GM23338 (cell line): ENCODE results near the gene CRACR2A. TPM values are rescaled to one million over a fixed set of nuclear protein-coding genes. Genes with fewer than 3 reads are reported as not detected.

ENCODE experiments used
- ATAC-seq: fragments of 200-7000 bp; cut with Tn5 transposase; 3 replicates; pipeline ENCODE4 v1.9.1; 2020
- DNase-seq: peaks from one replicate; pipeline ENCODE4 v3.0.0-alpha.2; 2015; ENCODE audit warnings: low spot score
- H2AFZ ChIP-seq: fragments of 200-600 bp; sonication (generic); 2 replicates; pipeline ENCODE4 v1.8.0; 2016; ENCODE audit warnings: antibody characterized with exemption, mild to moderate bottlenecking, moderate library complexity
- H3F3A ChIP-seq: fragments of 200-600 bp; sonication (generic); replicated peaks from 2 replicates; pipeline ENCODE4 v1.8.0; 2017; ENCODE audit warnings: antibody characterized with exemption, mixed run types, low read depth
- H3K27ac ChIP-seq: fragments of 200-600 bp; sonication (generic); 2 replicates; pipeline ENCODE4 v1.6.1; 2016; ENCODE audit warnings: low read depth
- H3K27me3 ChIP-seq: fragments of 200-600 bp; sonication (generic); 2 replicates; pipeline ENCODE4 v1.8.0; 2016; ENCODE audit warnings: mild to moderate bottlenecking, mixed run types, moderate library complexity; ENCODE audit not compliant: insufficient read depth
- H3K36me3 ChIP-seq: fragments of 200-600 bp; sonication (generic); 2 replicates; pipeline ENCODE4 v1.8.0; 2016; ENCODE audit warnings: mild to moderate bottlenecking; ENCODE audit not compliant: insufficient read depth
- H3K4me1 ChIP-seq: fragments of 200-600 bp; sonication (generic); 2 replicates; pipeline ENCODE4 v1.8.0; 2016; ENCODE audit warnings: mild to moderate bottlenecking, moderate library complexity; ENCODE audit not compliant: insufficient read depth
- H3K4me2 ChIP-seq: fragments of 200-600 bp; sonication (generic); 2 replicates; pipeline ENCODE4 v1.7.1; 2017; ENCODE audit warnings: mixed run types
- H3K4me3 ChIP-seq: fragments of 200-600 bp; sonication (generic); 2 replicates; pipeline ENCODE4 v1.6.1; 2016; ENCODE audit warnings: mixed run types
- H3K79me2 ChIP-seq: fragments of 200-600 bp; sonication (generic); replicated peaks from 2 replicates; pipeline ENCODE4 v1.8.0; 2017; ENCODE audit warnings: mild to moderate bottlenecking; ENCODE audit not compliant: insufficient read depth
- H3K9me2 ChIP-seq: fragments of 200-600 bp; sonication (generic); 2 replicates; pipeline ENCODE4 v1.8.0; 2017; ENCODE audit not compliant: insufficient read depth
- H4K20me1 ChIP-seq: fragments of 200-600 bp; sonication (generic); replicated peaks from 2 replicates; pipeline ENCODE4 v1.8.0; 2017; ENCODE audit warnings: mild to moderate bottlenecking; ENCODE audit not compliant: insufficient read depth
- H3K27ac Mint-ChIP-seq: 2 replicates; pipeline ENCODE4 v1.8.0; 2020; ENCODE audit warnings: inconsistent platforms, mild to moderate bottlenecking, moderate library complexity, mixed read lengths
- H3K27me3 Mint-ChIP-seq: 3 replicates; pipeline ENCODE4 v1.8.0; 2022; ENCODE audit warnings: low read depth, mild to moderate bottlenecking, moderate library complexity, mixed read lengths, inconsistent platforms; ENCODE audit not compliant: insufficient read depth, poor library complexity
- H3K36me3 Mint-ChIP-seq: 3 replicates; pipeline ENCODE4 v1.8.0; 2021; ENCODE audit warnings: low read depth, mild to moderate bottlenecking, inconsistent platforms, moderate library complexity, mixed read lengths
- H3K4me1 Mint-ChIP-seq: 3 replicates; pipeline ENCODE4 v1.8.0; 2020; ENCODE audit warnings: mild to moderate bottlenecking, inconsistent platforms, mixed read lengths
- H3K4me3 Mint-ChIP-seq: 3 replicates; pipeline ENCODE4 v1.8.0; 2021; ENCODE audit warnings: moderate library complexity, mild to moderate bottlenecking, inconsistent platforms, mixed read lengths
- H3K9me3 Mint-ChIP-seq: 3 replicates; pipeline ENCODE4 v1.8.0; 2020; ENCODE audit warnings: moderate library complexity, mild to moderate bottlenecking, inconsistent platforms, mixed read lengths
- CREB1 ChIP-seq: fragments of 250-450 bp; sonication (Bioruptor Pico); IDR thresholded peaks from 2 replicates; pipeline ENCODE4 v1.5.0; 2020; ENCODE audit warnings: low read depth, mild to moderate bottlenecking, moderate library complexity
- EZH2 ChIP-seq: fragments of 200-600 bp; sonication (generic); IDR thresholded peaks from one replicate; pipeline ENCODE4 v1.8.0; 2017; ENCODE audit warnings: antibody characterized with exemption, mild to moderate bottlenecking, low read depth; ENCODE audit not compliant: unreplicated experiment
- EZH2phosphoT487 ChIP-seq: fragments of 200-600 bp; sonication (generic); IDR thresholded peaks from one replicate; pipeline ENCODE4 v1.8.1; 2018; ENCODE audit warnings: antibody characterized with exemption; ENCODE audit not compliant: unreplicated experiment
- JUNB ChIP-seq: IDR thresholded peaks from one replicate; pipeline ENCODE4 v1.6.1; 2016; ENCODE audit warnings: antibody characterized with exemption; ENCODE audit not compliant: unreplicated experiment
- NANOG ChIP-seq: IDR thresholded peaks from 2 replicates; pipeline ENCODE4 v1.6.1; 2016; ENCODE audit warnings: antibody characterized with exemption, borderline replicate concordance
- STAT1 ChIP-seq: IDR thresholded peaks from one replicate; pipeline ENCODE4 v1.6.1; 2016; ENCODE audit warnings: antibody characterized with exemption; ENCODE audit not compliant: unreplicated experiment
- ZNF114 ChIP-seq: fragments of 250-450 bp; sonication (Bioruptor Pico); IDR thresholded peaks from 2 replicates; pipeline ENCODE4 v1.5.0; 2020; ENCODE audit warnings: mild to moderate bottlenecking, moderate library complexity
- ZNF331 ChIP-seq: fragments of 250-450 bp; sonication (Bioruptor Pico); IDR thresholded peaks from 2 replicates; pipeline ENCODE4 v1.5.0; 2020; ENCODE audit warnings: low read depth, mild to moderate bottlenecking, moderate library complexity
- polyA plus RNA-seq: library from polyadenylated mRNA; unstranded; fragments of >200 nt; fragmentation: Nextera tagmentation; extraction: Ambion mirVana; gene quantifications from 2 replicates; pipeline ENCODE4 v1.2.1, GENCODE V29; 2016
- total RNA-seq: library from RNA; depleted of rRNA; stranded (reverse); fragments of >200 nt; shearing (Covaris generic); gene quantifications from 2 replicates; pipeline ENCODE4 v1.2.3, GENCODE V29; 2014
- TF ChIP-seq, protein P1 (sequence below), 2 experiments: fragments of 200-600 bp in 1 of 2; sonication (generic) in 1 of 2; conservative IDR thresholded peaks; 2 replicates each; pipeline versions ENCODE4 v1.5.1 to v1.6.1; 2016 to 2017; ENCODE audit warnings: antibody characterized with exemption in 2 of 2, low read depth in 2 of 2, mild to moderate bottlenecking in 2 of 2, moderate library complexity in 1 of 2
- TF ChIP-seq, protein P2 (sequence below): fragments of 250-450 bp; sonication (Bioruptor Pico); IDR thresholded peaks from 2 replicates; pipeline ENCODE4 v1.5.0; 2020; ENCODE audit warnings: mild to moderate bottlenecking, moderate library complexity
- TF ChIP-seq, protein P3 (sequence below): IDR thresholded peaks from one replicate; pipeline ENCODE4 v1.6.1; 2018; ENCODE audit warnings: antibody characterized with exemption; ENCODE audit not compliant: unreplicated experiment

The CRACR2A gene
- total and polyA plus RNA-seq, 2 experiments from 2014 or later: 1.5 to 3.0 TPM

DNA sequence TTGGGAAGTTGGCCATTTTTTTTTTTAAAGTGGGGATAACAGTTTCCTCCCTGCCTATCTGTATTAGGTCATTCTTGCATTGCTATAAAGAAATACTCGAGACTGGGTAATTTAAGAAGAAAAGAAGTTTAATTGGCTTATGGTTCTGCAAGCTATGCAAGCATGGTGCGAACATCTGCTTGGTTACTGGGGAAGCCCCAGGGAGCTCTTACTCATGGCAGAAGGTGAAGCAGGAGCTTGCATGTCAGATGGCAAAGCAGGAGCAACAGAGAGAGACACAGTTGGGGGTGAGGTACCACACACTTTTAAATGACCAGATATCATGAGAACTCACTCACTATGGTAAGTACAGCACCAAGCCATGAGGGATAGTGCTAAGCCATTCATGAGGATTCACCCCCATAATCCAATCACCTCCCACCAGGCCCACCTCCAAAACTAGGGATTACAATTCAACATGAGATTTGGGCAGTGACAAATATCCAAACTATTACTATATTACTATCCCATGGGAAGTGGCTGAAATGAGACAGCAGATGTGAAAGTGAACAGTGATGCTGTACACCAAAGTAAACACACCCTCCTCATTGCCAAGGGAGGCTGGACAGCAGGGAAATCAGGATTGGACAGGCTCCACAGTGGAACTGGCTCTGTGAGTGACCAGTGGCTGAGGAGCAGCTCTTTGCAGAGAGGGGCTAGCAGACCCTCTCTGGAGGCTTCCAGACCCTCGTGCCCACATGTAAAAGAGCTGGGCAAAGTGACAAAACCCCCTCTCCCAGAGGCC is 40.5 kb downstream of the CRACR2A start (continued):
- TF ChIP-seq, protein P1, sequence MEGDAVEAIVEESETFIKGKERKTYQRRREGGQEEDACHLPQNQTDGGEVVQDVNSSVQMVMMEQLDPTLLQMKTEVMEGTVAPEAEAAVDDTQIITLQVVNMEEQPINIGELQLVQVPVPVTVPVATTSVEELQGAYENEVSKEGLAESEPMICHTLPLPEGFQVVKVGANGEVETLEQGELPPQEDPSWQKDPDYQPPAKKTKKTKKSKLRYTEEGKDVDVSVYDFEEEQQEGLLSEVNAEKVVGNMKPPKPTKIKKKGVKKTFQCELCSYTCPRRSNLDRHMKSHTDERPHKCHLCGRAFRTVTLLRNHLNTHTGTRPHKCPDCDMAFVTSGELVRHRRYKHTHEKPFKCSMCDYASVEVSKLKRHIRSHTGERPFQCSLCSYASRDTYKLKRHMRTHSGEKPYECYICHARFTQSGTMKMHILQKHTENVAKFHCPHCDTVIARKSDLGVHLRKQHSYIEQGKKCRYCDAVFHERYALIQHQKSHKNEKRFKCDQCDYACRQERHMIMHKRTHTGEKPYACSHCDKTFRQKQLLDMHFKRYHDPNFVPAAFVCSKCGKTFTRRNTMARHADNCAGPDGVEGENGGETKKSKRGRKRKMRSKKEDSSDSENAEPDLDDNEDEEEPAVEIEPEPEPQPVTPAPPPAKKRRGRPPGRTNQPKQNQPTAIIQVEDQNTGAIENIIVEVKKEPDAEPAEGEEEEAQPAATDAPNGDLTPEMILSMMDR (conservative IDR thresholded peaks at IDR 0.05; ENCODE audit: low read depth in 2 of 2): no peak
- TF ChIP-seq ZNF114 (CRISPR knock-in tag) (no peak), EZH2phosphoT487 (no peak), JUNB (no peak)
- TF ChIP-seq, protein P2, sequence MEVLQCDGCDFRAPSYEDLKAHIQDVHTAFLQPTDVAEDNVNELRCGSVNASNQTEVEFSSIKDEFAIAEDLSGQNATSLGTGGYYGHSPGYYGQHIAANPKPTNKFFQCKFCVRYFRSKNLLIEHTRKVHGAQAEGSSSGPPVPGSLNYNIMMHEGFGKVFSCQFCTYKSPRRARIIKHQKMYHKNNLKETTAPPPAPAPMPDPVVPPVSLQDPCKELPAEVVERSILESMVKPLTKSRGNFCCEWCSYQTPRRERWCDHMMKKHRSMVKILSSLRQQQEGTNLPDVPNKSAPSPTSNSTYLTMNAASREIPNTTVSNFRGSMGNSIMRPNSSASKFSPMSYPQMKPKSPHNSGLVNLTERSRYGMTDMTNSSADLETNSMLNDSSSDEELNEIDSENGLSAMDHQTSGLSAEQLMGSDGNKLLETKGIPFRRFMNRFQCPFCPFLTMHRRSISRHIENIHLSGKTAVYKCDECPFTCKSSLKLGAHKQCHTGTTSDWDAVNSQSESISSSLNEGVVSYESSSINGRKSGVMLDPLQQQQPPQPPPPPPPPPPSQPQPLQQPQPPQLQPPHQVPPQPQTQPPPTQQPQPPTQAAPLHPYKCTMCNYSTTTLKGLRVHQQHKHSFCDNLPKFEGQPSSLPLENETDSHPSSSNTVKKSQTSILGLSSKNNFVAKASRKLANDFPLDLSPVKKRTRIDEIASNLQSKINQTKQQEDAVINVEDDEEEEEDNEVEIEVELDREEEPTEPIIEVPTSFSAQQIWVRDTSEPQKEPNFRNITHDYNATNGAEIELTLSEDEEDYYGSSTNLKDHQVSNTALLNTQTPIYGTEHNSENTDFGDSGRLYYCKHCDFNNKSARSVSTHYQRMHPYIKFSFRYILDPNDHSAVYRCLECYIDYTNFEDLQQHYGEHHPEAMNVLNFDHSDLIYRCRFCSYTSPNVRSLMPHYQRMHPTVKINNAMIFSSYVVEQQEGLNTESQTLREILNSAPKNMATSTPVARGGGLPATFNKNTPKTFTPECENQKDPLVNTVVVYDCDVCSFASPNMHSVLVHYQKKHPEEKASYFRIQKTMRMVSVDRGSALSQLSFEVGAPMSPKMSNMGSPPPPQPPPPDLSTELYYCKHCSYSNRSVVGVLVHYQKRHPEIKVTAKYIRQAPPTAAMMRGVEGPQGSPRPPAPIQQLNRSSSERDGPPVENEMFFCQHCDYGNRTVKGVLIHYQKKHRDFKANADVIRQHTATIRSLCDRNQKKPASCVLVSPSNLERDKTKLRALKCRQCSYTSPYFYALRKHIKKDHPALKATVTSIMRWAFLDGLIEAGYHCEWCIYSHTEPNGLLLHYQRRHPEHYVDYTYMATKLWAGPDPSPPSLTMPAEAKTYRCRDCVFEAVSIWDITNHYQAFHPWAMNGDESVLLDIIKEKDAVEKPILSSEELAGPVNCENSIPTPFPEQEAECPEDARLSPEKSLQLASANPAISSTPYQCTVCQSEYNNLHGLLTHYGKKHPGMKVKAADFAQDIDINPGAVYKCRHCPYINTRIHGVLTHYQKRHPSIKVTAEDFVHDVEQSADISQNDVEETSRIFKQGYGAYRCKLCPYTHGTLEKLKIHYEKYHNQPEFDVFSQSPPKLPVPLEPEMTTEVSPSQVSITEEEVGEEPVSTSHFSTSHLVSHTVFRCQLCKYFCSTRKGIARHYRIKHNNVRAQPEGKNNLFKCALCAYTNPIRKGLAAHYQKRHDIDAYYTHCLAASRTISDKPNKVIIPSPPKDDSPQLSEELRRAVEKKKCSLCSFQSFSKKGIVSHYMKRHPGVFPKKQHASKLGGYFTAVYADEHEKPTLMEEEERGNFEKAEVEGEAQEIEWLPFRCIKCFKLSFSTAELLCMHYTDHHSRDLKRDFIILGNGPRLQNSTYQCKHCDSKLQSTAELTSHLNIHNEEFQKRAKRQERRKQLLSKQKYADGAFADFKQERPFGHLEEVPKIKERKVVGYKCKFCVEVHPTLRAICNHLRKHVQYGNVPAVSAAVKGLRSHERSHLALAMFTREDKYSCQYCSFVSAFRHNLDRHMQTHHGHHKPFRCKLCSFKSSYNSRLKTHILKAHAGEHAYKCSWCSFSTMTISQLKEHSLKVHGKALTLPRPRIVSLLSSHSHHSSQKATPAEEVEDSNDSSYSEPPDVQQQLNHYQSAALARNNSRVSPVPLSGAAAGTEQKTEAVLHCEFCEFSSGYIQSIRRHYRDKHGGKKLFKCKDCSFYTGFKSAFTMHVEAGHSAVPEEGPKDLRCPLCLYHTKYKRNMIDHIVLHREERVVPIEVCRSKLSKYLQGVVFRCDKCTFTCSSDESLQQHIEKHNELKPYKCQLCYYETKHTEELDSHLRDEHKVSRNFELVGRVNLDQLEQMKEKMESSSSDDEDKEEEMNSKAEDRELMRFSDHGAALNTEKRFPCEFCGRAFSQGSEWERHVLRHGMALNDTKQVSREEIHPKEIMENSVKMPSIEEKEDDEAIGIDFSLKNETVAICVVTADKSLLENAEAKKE (CRISPR knock-in tag): no peak

DNA sequence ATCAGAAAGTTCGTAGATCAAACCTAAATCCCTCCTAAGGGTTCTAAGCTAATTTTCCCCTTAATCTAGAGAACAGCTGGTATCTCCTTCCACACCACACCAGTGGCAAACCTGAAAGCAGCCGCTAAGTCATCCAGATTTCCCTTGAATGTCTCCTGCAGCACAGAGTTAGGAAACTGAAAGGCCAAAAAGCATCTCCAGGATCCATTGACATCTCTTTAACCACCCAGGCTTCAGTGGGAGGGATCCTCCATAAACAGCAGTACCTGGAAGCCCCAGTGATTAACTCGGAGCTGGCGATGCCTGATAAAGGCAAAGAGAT is 47.6 kb downstream of the CRACR2A start:
- H3K27ac ChIP-seq: no peak overlapping the region
- no peak overlapping the region for H3K4me2 ChIP-seq
- TF ChIP-seq CREB1 (CRISPR knock-in tag) (no peak), EZH2 (no peak), NANOG (no peak), STAT1 (no peak), ZNF114 (CRISPR knock-in tag) (no peak), ZNF331 (CRISPR knock-in tag) (no peak), JUNB (no peak)
- TF ChIP-seq, protein P3, sequence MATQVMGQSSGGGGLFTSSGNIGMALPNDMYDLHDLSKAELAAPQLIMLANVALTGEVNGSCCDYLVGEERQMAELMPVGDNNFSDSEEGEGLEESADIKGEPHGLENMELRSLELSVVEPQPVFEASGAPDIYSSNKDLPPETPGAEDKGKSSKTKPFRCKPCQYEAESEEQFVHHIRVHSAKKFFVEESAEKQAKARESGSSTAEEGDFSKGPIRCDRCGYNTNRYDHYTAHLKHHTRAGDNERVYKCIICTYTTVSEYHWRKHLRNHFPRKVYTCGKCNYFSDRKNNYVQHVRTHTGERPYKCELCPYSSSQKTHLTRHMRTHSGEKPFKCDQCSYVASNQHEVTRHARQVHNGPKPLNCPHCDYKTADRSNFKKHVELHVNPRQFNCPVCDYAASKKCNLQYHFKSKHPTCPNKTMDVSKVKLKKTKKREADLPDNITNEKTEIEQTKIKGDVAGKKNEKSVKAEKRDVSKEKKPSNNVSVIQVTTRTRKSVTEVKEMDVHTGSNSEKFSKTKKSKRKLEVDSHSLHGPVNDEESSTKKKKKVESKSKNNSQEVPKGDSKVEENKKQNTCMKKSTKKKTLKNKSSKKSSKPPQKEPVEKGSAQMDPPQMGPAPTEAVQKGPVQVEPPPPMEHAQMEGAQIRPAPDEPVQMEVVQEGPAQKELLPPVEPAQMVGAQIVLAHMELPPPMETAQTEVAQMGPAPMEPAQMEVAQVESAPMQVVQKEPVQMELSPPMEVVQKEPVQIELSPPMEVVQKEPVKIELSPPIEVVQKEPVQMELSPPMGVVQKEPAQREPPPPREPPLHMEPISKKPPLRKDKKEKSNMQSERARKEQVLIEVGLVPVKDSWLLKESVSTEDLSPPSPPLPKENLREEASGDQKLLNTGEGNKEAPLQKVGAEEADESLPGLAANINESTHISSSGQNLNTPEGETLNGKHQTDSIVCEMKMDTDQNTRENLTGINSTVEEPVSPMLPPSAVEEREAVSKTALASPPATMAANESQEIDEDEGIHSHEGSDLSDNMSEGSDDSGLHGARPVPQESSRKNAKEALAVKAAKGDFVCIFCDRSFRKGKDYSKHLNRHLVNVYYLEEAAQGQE: no peak

More for the DNA sequence above, 47.6 kb downstream of the CRACR2A start:
- Histone ChIP-seq H3F3A (no peaks in the 10 kb centered on the region), H3K4me1 (no peaks in the 10 kb centered on the region), H3K4me3 (no peak overlapping the region), H4K20me1 (no peaks in the 10 kb centered on the region), H3K36me3 (no peaks in the 10 kb centered on the region), H2AFZ (no peak overlapping the region), H3K79me2 (no peaks in the 10 kb centered on the region), H3K27me3 (no peaks in the 10 kb centered on the region), H3K9me2 (peaks cover 2% of the 10 kb centered on the region; the same call in 1 of the 2 replicates)
- no peak overlapping the region for H3K4me3 Mint-ChIP-seq
- H3K27me3 Mint-ChIP-seq: no peaks in the 10 kb centered on the region
- peaks cover 4% of the 10 kb centered on the region; the same call in 1 of the 3 replicates for H3K36me3 Mint-ChIP-seq
- H3K27ac Mint-ChIP-seq: no peak overlapping the region
- ATAC-seq (no peak), DNase-seq (no peak)
- peaks cover 11% of the 10 kb centered on the region; the same call in 2 of the 3 replicates for H3K9me3 Mint-ChIP-seq
- H3K4me1 Mint-ChIP-seq: peaks cover 4% of the 10 kb centered on the region; the same call in 2 of the 3 replicates
